ENCODE results near the gene F2R. TPM values are rescaled to one million over a fixed set of nuclear protein-coding genes. Genes with fewer than 3 reads are reported as not detected.

F2R gene
- total and polyA plus RNA-seq, 2 donors (not counting 3 experiments of a cell fraction or from before 2014, with no cell fraction given): 342 to 599 TPM

- ChIA-PET POLR2A (interaction anchor here (0.7 kb wide), 1 partner anchor 41 kb away, joined by 3 read pairs; no protein-coding TSS in a partner anchor), CTCF (interaction anchor here (0.7 to 1.7 kb wide), 2 partner anchors 10 to 41 kb away, joined by 3 to 7 read pairs; no protein-coding TSS in a partner anchor)
- peak; percentile 52 for FAIRE-seq
Observed at GRCh38 chr5:76683816-76684731, 31.9 kb upstream of the F2R start.

GRCh38 chr5:76684756-76685519 lies 31.0 kb upstream of the F2R start:
- peak overlapping the region; percentile 58 for H3K27ac ChIP-seq (ENCODE audit: insufficient read depth, low read depth, low read length)
- no peak overlapping the region for H3K9ac ChIP-seq (replicated peaks; ENCODE audit: extremely low read depth, insufficient read depth, low read length)
- BruUV-seq (replicated peaks): no TSS peak
- H3K9me1 ChIP-seq (replicated peaks; ENCODE audit: control insufficient read depth, extremely low read depth, insufficient read depth, low read length): no peaks in the 10 kb centered on the region
- ChIA-PET POLR2A (interaction anchor here (0.7 kb wide), 1 partner anchor 42 kb away, joined by 3 read pairs; no protein-coding TSS in a partner anchor), CTCF (interaction anchor here (0.7 to 1.7 kb wide), 2 partner anchors 11 to 42 kb away, joined by 3 to 7 read pairs; no protein-coding TSS in a partner anchor)
- no peaks in the 10 kb centered on the region for H3K27me3 ChIP-seq (ENCODE audit: control insufficient read depth in 2 of 2, insufficient read depth in 2 of 2, low read length in 2 of 2)
- no peaks in the 10 kb centered on the region for H3K36me3 ChIP-seq (ENCODE audit: control insufficient read depth in 2 of 2, extremely low read depth in 1 of 2, insufficient read depth in 2 of 2, low read length in 2 of 2)
- DNase-seq (ENCODE audit: low read depth, low spot score) (no peak), FAIRE-seq (no peak)
- H3K9me3 ChIP-seq (replicated peaks; ENCODE audit: control insufficient read depth, insufficient read depth, low read length): no peaks in the 10 kb centered on the region
- no peaks in the 10 kb centered on the region for H4K20me1 ChIP-seq (replicated peaks; ENCODE audit: control insufficient read depth, extremely low read depth, insufficient read depth, low read length)
- dilution Hi-C loops (cut with MboI; ENCODE audit: extremely low pct_ligation_motif_present, low sequenced_read_pairs): loop anchor here (25.0 kb wide), 1 partner anchor 127 kb away; the partner anchor contains the start of gene F2RL1
- TF ChIP-seq GATA2 (IDR thresholded peaks at IDR 0.05; ENCODE audit: insufficient read depth, insufficient read length, low read depth, low read length) (no peak), MYC (IDR thresholded peaks at IDR 0.05; ENCODE audit: low read depth, low read length) (no peak), POLR2A (IDR thresholded peaks at IDR 0.05; ENCODE audit: low read depth, low read length) (no peak), JUN (IDR thresholded peaks at IDR 0.05; ENCODE audit: borderline replicate concordance, insufficient read depth, insufficient read length, low read depth) (no peak), POLR2AphosphoS5 (IDR thresholded peaks at IDR 0.05; ENCODE audit: insufficient read depth, low read depth, low read length) (no peak)
- H3K4me1 ChIP-seq (ENCODE audit: control insufficient read depth, extremely low read depth, insufficient read depth, low read length): peaks cover 43% of the 10 kb centered on the region
- no peak overlapping the region for H3K4me2 ChIP-seq (ENCODE audit: insufficient read depth, low read length)
- peak overlapping the region; percentile 75 for H2AFZ ChIP-seq (ENCODE audit: low read depth, low read length)
- H3K4me3 ChIP-seq (replicated peaks in 1 of 3; ENCODE audit: insufficient read depth in 1 of 3, low read depth in 1 of 3, low read length in 3 of 3): no peak overlapping the region
- H3K79me2 ChIP-seq (ENCODE audit: control insufficient read depth, insufficient read depth, low read length): no peaks in the 10 kb centered on the region
- intact Hi-C loops (cut with micrococcal nuclease): no loop called here

More at GRCh38 chr5:76683816-76684731, 31.9 kb upstream of the F2R start:
- BruUV-seq (replicated peaks): no TSS peak
- Histone ChIP-seq H3K27ac (ENCODE audit: insufficient read depth, low read depth, low read length) (peak overlapping the region; percentile 58), H4K20me1 (replicated peaks; ENCODE audit: control insufficient read depth, extremely low read depth, insufficient read depth, low read length) (no peaks in the 10 kb centered on the region), H2AFZ (ENCODE audit: low read depth, low read length) (peak overlapping the region; percentile 64), H3K4me2 (ENCODE audit: insufficient read depth, low read length) (peak overlapping the region; percentile 53), H3K36me3 (ENCODE audit: control insufficient read depth in 2 of 2, extremely low read depth in 1 of 2, insufficient read depth in 2 of 2, low read length in 2 of 2) (no peaks in the 10 kb centered on the region), H3K4me1 (ENCODE audit: control insufficient read depth, extremely low read depth, insufficient read depth, low read length) (peaks cover 37% of the 10 kb centered on the region), H3K4me3 (replicated peaks in 1 of 3; ENCODE audit: insufficient read depth in 1 of 3, low read depth in 1 of 3, low read length in 3 of 3) (no peak overlapping the region), H3K9ac (replicated peaks; ENCODE audit: extremely low read depth, insufficient read depth, low read length) (no peak overlapping the region), H3K9me3 (replicated peaks; ENCODE audit: control insufficient read depth, insufficient read depth, low read length) (no peaks in the 10 kb centered on the region), H3K27me3 (ENCODE audit: control insufficient read depth in 2 of 2, insufficient read depth in 2 of 2, low read length in 2 of 2) (no peaks in the 10 kb centered on the region), H3K79me2 (ENCODE audit: control insufficient read depth, insufficient read depth, low read length) (no peaks in the 10 kb centered on the region), H3K9me1 (replicated peaks; ENCODE audit: control insufficient read depth, extremely low read depth, insufficient read depth, low read length) (no peaks in the 10 kb centered on the region)
- TF ChIP-seq GATA2 (IDR thresholded peaks at IDR 0.05; ENCODE audit: insufficient read depth, insufficient read length, low read depth, low read length): peak; percentile 53
- TF ChIP-seq POLR2A (IDR thresholded peaks at IDR 0.05; ENCODE audit: low read depth, low read length): no peak
- intact Hi-C loops (cut with micrococcal nuclease) (no loop called here), dilution Hi-C loops (cut with MboI; ENCODE audit: extremely low pct_ligation_motif_present, low sequenced_read_pairs) (loop anchor here (25.0 kb wide), 1 partner anchor 128 kb away; the partner anchor contains the start of gene F2RL1)
- peak; percentile 62 for DNase-seq (ENCODE audit: low read depth, low spot score)

All from endothelial cell of umbilical vein (primary cell).